AG08395 (cell line): ENCODE data around the gene CCDC9.
A peak's percentile ranks its signal among the peaks of the same experiment; 100 is the strongest.
"Not testable (repeated sequence)": the region's sequence is repeated elsewhere in the genome, so short reads cannot be mapped to it uniquely, and the experiment has no call there.

Experiments
- DNase-seq: peaks from one replicate; pipeline ENCODE4 v3.0.0; 2012; ENCODE audit warnings: mixed read lengths, low spot score

Gene CCDC9

DNA sequence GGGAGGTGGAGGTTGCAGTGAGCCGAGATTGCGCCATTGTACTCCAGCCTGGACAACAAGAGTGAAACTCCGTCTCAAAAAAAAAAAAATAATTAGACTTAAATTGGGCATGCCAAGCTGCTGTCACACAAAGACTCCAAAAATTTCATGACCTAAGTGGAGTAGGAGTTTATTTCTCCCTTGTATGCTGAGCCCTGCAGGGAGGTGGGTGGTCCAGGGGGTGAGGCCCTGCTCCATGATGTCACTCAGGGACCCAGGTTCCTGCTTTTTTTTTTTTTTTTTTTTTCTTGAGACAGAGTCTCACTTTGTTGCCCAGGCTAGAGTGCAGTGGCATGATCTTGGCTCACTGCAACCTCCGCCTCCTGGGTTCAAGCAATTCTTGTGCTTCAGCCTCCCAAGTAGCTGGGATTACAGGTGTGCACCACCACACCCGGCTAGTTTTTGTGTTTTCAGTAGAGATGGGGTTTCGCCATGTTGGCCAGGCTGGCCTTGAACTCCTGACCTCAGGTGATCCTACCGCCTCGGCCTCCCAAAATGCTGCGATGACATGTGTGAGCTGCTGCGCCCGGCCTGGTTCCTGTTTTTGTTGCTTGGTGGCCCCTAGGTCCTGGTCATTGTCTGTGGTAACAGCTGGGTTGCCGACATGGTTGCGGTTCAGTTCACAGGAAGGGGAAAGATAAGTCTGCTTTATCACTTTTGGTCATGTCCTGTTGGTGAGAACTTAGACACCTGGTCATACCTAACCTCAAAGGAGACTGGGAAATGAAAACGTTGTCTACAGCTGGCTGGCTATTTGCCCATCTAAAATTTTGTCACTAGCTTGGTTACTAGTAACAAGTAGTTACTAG, 5.8 kb downstream of the CCDC9 start:
- DNase-seq = not testable (repeated sequence)

DNA sequence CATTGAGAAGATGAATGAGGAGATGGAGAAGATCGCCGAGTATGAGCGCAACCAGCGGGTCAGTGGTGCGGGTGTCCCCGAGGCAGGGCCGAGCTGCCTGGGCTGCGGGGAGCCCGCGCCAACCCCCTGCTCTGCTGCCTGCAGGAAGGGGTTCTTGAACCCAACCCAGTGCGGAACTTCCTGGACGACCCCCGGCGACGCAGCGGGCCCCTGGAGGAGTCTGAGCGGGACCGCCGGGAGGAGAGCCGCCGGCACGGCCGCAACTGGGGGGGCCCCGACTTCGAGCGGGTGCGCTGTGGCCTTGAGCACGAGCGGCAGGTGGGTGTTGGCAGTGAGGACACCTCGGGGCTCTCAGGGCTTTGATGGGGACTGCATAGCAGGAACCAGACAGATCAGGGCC, 8.3 kb downstream of the CCDC9 start:
- no peak for DNase-seq

DNA sequence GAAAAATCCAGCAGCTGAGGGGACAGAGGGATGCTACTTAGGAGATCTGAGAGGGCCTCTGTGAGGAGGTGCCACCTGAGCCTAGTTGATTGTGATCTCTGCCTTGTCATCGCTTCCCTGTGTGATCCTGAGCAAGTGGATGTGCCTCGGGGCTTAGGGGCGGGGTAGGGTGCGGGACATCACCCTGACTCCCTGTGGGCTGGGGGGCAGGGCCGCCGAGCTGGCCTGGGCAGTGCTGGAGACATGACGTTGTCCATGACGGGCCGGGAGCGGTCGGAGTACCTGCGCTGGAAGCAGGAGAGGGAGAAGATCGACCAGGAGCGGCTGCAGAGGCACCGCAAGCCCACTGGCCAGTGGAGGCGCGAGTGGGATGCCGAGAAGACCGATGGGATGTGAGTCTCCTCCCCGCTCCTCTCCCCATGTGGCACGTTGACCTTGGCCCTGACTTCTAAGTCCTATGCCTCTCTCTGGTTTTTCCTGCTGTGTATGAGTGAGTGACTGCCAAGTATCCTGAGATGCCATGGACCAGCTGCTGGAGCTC, 10.1 kb downstream of the CCDC9 start:
- no peak for DNase-seq

DNA sequence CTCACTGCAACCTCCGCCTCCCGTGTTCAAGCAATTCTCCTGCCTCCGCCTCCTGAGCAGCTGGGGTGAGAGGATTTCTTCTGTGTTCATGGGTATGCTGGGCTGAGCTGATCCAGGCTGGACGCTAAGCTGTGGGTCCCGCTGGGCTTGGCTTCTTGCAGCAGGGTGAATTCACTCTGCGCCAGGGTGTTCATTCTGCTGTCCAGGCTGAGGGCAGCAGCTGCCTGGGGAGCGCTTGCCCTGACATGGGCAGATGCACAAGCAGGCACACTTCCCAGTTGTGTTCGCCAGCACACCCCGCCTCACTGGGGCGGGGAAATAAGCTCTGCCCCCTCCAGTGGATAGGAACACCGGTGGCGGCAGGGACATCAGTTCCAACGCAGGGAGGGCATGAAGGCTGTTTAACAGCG, 11.0 kb downstream of the CCDC9 start:
- no peak for DNase-seq

DNA sequence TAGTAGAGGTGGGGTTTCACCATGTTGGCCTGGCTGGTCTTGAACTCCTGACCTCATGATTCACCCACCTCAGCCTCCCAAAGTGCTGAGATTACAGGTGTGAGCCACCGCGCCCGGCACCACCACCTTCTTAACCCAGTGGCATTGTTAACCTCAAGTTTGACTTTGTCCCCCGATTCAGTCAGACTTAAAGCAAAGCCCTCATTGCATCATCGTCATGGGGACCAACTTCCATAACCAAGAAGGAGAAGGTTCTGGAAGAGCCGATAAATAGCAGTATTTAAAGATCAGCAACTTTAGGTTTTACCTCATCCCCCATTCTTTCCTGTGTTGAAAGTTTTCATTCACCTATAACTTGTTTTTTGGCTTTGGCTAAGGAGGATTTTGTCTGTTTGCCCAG, 11.7 kb downstream of the CCDC9 start:
- DNase-seq = no peak

DNA sequence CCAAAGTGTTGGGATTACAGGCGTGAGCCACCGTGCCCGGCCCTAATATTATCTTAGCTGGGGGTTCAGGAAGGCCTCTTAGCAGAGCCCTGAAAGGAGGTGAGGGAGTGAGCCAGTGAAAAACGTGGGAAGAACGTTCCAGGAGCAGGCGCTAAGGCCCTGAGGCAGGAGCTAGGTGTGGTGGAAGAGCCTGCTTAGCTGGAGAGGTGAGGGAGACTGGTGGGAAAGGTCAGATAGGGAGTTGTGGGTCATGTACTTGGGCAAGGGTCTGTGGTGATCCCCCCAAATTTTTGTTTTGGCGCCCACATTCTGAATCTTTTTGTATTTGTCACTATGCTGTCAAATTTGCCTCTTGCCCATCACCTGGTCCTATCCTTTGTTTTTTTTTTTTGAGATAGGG, 13.3 kb downstream of the CCDC9 start:
- DNase-seq = no peak

DNA sequence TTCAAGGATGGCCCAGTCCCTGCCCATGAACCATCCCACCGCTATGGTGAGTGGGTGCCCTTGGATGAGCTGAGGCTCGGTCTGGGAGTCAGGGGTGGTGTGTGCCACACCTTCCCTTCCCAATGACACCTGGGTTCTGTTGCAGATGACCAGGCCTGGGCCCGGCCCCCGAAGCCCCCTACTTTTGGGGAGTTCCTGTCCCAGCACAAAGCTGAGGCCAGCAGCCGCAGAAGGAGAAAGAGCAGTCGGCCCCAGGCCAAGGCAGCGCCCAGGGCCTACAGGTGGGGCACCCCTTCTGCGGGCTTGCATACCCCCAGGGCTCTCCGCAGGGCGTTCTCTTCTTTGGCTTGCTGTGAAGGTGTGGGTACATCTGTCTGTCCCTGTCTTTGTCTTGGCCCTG, 14.1 kb downstream of the CCDC9 start:
- no peak for DNase-seq

DNA sequence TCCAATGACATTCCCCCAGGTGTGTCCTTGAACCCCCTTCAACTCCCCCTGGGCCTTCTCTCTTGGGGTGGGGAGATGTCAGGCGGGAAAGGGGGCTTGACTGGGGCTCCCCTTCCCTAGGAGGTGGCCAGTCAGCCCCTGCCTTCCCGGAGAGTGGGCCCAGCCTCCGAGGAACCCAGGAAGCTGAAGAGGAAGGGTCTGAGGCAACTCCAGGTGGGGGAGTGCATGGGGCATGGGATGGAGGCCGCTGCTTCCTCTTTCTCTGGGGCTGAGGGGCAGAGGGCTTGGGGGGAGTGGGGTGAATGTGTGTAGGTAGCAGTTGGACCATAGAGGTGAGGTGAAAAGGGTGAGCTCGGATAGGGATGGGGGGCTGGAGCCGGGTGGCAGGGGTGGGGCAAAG, 15.6 kb downstream of the CCDC9 start:
- no peak for DNase-seq

DNA sequence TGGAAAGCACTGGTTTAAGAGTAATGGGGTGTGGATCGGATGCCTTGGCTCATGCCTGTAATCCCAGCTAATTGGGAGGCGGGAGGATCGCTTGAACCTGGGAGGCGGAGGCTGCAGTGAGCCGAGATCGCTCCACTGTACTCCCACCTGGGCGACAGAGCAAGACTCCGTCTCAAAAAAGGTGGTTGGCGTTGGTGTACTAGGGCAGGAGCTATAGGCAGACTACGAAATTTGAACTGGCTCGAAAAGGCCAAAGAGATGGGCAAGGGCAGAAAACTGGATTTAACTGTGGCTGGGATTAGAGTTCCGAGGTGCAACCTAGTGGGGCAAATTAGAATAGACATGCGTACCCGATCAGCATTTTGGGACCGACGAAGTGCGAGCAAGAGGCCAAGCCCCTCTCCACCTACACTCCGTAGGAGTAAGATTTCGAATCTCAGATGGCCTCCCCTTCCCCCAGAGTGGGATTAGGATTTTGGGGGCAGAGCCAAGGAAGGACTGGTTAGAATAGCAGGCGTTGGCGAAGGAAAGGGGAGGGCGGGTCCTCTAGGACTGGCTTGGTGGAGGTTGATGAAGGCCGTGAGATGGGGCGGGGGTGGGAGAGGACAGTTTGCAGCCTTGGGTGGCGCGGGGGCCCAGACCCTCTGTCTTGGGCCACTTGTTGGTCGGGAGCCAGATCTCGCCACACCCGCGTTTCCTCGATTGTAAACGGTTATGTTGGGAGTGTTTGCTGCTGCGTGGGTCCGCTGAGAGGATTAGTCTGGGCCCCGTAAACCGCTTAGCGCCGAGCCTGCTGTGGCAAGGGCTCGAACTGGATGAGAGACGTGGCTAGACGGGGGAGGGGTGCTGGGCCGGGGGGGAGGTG, 16.4 kb downstream of the CCDC9 start:
- DNase-seq = peak; percentile 48

DNA sequence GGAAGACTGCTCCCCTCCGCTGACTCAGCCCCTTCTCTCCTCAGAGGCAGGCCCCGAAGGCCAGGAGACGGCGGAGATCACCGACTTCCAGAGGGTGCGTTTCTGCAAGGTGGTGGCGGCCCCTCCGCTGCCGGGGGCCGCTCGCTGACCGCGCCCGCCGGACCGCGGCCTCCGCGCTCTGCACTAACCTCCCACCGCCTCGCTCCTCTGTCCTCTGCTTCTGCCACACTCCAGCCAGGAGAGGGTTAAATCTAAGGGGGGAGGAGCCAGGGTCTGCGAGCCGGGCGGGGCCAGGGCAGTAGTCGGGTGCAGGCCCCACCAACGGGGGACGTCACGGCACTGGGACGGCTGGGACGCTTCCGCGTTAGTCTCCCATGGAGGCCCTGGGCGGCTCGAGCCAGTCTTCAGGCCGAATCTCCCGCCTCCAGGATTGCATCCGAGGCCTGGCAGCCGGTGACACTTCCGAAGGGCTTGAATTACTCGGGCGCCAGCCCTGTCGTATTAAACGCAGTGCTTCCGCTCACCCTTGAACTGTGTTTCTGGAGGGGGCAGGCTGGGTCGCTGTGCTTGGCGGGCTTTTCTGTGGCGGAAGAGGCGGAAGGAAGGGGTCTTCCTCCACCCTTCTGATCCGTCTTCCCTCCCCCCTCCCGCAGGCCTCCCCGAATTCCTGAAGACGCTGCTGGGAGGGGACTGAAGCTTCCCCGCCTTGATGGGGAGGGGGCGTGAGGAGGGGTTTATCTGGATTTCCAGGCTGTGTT, 17.2 kb downstream of the CCDC9 start:
- peak; percentile 94 for DNase-seq

DNA sequence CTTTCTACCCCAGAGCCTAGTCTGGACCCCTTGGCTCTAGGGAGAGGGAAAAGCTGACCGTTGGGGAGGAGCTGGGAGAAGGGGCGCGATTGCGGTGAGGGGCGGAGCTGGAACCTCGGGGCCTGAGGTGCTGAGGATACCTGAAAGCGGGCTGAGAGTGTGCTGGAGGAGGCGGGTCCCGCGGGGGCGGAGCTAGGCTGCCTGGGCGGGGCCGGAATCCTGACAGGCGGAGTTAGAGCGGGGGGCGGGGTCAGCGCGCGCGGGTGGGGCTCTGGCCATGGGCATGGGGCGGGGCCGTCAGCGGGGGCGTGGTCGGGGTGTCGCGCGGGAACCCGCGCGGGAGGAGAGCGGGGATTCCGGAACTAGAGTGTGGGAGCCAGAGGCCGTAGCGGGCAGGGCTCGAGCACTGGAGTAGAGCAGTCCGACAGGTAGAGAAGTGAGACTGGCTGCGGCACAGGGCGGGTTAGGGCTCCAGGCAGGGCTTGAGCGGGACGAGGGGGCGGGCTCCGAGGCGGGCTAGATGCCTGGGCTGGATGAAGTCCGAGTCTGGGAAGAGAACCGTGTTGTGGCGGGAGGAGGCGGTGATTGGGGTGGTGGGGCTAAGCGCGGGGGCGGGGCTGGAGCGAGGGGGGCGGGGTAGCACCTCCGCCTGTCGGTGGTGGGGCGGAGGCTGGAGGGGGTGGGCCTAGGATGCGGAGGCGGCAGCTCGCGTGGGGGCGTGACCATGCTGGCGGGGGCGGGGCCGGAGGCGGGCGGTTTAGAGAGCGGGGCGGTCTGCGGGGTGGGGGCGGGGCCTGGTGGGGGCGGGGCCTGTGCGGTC, 18.0 kb downstream of the CCDC9 start, which contains the start of gene INAFM1:
INAFM1 (plus strand) TSS at position 815 of the 820 bp plus-strand sequence. CDS start 35 bp downstream, outside the sequence.
- peak; percentile 93 for DNase-seq

DNA sequence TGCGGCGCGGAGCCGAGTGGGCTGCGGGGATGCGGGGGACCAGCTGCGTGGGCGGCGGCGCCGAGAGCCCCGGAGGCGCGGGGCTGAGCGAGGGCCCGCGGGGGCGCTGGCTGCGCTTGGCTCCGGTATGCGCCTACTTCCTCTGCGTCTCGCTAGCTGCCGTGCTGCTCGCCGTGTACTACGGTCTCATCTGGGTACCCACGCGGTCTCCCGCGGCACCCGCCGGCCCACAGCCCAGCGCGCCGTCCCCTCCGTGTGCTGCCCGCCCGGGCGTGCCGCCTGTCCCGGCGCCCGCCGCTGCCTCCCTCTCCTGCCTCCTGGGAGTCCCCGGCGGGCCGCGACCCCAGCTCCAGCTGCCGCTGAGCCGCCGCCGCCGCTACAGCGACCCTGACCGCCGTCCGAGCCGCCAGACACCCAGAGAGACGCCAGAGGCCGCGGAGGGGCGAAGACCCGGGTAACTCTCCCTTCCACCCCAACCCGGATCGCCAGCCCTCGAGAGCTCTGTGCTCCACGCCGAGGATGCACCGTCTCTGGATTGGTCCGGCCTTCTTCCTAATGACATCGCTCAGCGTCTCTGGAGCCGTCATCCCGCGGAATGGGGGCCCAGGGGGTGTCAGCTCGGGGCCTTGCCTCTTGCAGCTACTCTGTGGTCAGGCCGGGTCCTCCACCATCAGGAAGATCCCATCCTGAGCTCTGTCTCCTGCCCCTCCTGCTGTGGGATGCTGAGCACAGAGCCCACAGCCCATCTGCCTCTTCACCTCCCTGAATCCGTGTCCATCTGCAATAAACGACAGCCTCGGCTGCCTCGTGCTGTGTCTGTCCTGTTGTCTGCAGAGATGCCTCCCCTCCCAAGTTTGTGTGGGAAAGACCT, 18.8 kb downstream of the CCDC9 start:
- DNase-seq = no peak

DNA sequence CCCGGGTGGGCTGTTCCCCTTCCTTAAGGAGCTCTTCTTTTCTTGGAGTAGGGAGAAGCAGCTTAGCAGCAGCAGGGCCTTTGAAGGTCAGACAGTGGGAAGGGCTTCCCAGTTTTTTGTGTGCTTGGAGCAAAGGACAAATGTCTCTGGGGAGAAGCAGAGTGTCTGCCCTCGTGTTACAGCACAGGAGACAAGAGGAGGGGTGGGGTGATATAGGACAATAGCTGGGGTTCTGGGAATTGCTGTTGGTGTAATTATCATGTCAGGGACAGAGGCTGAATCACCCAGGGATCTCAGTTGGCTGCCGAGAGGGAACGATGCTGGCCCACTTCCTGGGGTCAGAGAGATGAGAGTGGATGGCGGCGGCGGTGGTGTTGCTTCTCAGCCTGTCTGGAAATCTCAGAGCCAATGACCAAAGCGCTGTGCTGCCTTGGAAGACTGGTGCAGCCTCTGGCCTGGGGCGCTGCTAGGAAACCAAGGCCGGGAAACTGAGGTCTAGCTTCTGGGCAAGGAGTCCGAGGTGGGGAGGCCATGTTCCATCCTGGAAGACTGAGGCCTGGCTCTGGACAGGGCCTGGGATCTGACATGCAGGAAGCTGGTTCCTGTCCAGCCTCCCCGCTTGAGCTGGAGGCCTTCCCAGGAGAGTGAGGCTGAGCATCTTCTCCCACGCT, 19.6 kb downstream of the CCDC9 start:
- peak; percentile 16 for DNase-seq

DNA sequence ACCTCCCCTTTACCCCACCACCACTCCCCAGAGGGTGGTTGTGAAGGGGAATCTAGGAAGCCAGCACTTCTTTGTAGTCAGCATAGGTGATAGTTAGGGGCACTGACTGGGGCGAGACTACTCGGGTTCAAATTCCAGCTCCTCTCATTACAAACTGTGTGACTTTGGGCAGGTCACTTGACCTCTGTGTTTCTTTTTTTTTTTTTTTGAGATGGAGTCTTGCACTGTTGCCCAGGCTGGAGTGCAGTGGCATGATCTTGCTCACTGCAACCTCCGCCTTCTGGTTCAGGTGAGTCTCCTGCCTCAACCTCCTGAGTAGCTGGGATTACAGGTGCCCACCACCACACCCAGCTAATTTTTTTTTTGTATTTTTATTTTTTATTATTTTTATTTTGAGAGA, 20.2 kb downstream of the CCDC9 start:
- DNase-seq = not testable (repeated sequence)

DNA sequence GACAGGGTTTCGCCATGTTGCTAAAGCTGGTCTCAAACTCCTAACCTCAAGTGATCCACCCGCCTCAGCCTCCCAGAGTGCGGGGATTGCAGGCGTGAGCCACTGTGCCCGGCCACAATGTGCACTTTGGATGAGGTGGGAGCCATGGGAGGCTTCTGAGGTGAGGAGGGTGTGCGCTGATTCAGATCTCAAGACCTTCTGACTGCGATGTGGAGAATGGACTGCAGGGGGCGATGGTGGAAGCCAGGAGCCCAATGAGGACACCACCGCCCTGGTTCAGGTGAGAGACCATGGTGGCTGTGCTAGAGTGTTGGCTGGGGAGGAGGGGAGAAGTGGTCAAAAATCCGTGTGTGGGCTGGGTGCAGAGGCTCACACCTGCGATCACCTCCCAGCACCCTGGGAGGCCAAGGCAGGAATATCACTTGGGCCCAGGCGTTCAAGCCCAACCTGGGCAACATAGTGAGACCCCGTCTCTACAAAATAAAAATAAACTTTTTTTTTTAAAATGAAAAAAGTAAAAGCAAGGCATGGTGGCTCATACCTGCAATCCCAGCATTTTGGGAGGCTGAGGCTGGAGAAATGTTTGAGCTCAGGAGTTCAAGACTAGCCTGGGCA, 24.0 kb downstream of the CCDC9 start:
- peak; percentile 12 for DNase-seq

DNA sequence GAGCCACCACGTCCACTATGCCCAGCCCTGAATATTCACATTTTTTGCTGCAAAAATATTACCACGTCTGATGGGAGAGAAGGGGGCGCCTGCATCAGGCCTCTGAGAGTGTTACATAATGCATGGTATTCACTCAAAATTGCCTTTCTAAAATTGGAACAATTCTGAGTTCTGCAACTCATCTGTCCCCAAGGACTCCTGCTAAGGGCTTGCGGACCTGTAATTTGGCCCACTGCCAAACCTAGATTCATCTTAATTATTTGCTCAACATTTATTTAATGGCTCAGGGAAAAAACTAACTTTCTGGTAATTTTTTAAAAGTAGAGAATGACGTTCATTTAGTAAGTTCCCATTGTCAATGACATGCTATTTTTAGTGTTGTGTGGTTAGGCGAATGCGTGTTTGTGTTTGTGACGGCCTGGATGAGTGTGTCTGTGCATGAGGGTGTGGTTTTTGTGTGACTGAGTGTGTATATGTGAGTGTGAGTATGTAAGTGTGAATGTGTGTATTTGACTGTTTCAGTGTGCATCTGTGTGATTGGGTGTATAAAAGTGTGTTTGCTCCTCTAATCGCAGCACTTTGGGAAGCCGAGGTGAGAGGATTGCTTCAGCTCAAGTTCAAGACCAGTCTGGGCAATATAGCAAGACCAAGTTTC, 27.2 kb downstream of the CCDC9 start:
- no peak for DNase-seq

DNA sequence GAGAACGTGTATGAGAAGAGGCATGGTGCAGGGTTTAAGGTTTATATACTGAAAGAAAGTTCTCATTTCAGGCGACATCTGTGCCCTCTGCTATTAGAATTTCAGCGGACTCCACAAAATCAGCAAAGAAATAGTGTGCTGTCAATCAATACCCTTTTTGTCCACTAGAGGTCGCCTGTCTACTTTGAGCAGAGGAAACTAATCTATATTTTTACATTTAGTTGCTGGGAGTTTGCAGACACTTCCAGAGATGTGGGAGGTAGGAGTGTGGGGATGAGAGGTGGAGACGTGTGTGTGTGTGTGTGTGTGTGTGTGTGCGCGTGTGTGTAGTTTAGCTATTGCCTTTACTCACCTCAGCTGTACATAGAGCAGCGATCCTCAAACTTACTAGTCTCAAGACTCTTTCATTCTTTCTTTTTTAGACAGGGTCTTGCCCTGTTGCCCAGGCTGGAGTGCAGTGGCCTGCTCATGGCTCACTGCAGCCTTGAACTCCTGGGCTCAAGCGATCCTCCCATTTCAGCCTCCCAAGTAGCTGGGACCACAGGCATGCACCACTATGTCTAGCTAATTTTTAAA, 28.1 kb downstream of the CCDC9 start:
- peak; percentile 55 for DNase-seq

DNA sequence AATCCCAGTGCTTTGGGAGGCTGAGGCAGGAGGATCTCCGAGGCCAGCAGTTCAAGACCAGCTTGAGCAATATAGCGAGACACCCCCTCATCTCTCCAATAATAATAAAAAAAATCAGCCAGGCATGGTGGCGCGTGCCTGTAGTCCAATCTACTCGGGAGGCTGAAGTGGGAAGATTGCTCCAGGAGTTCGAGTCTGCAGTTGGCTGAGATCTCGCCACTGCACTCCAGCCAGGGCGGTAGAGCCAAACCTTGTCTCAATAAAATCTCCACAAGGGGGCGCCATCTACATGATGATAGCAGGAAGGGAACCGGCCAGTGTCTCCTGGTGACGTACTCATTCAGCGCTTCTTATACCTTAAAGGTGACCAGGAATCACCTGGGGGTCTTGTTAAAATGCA, 39.7 kb downstream of the CCDC9 start:
- peak; percentile 75 for DNase-seq
